Eye (tissue), 1 donor: ENCODE data around the gene IRF8.
"Not testable (repeated sequence)": the region's sequence is repeated elsewhere in the genome, so short reads cannot be mapped to it uniquely, and the experiment has no call there.

ENCODE experiments used
- DNase-seq: peaks from one replicate; pipeline ENCODE4 v3.0.0-alpha.2; 2015

IRF8 gene

GRCh38 chr16:85869206-85869605, 29.8 kb upstream of the IRF8 start:
- DNase-seq, result no peak

- DNase-seq, result no peak
Measured at GRCh38 chr16:85869785-85870558, 29.0 kb upstream of the IRF8 start.

- no peak for DNase-seq
Measured at GRCh38 chr16:85871756-85872155, 27.2 kb upstream of the IRF8 start.

GRCh38 chr16:85872734-85873133, 26.2 kb upstream of the IRF8 start:
- no peak for DNase-seq

GRCh38 chr16:85873153-85873552, 25.8 kb upstream of the IRF8 start:
- DNase-seq, result no peak

GRCh38 chr16:85874031-85874430, 24.9 kb upstream of the IRF8 start:
- not testable (repeated sequence) for DNase-seq

- no peak for DNase-seq
Measured at GRCh38 chr16:85878407-85878806, 20.6 kb upstream of the IRF8 start.

GRCh38 chr16:85878875-85879274, 20.1 kb upstream of the IRF8 start:
- no peak for DNase-seq

GRCh38 chr16:85879549-85879948, 19.4 kb upstream of the IRF8 start:
- no peak for DNase-seq

GRCh38 chr16:85879975-85880831, 18.8 kb upstream of the IRF8 start:
- no peak for DNase-seq

- DNase-seq, result no peak
Measured at GRCh38 chr16:85880861-85881260, 18.1 kb upstream of the IRF8 start.

GRCh38 chr16:85881436-85881835, 17.5 kb upstream of the IRF8 start:
- no peak for DNase-seq

GRCh38 chr16:85882181-85882810, 16.7 kb upstream of the IRF8 start:
- no peak for DNase-seq

- DNase-seq, result no peak
Measured at GRCh38 chr16:85883813-85884212, 15.1 kb upstream of the IRF8 start.

GRCh38 chr16:85884808-85885463, 14.0 kb upstream of the IRF8 start:
- no peak for DNase-seq

GRCh38 chr16:85885537-85885936, 13.4 kb upstream of the IRF8 start:
- DNase-seq, result no peak

- no peak for DNase-seq
Measured at GRCh38 chr16:85888405-85889331, 10.3 kb upstream of the IRF8 start.

GRCh38 chr16:85891033-85891775, 7.8 kb upstream of the IRF8 start:
- no peak for DNase-seq

GRCh38 chr16:85891776-85892166, 7.2 kb upstream of the IRF8 start:
- no peak for DNase-seq

GRCh38 chr16:85892760-85893159, 6.2 kb upstream of the IRF8 start:
- no peak for DNase-seq

GRCh38 chr16:85894266-85894665, 4.7 kb upstream of the IRF8 start:
- DNase-seq, result no peak
